Suprapubic skin (tissue), 4 donors: Measurements from ENCODE around the gene CPT1B. TPM values are rescaled to one million over a fixed set of nuclear protein-coding genes. Genes with fewer than 3 reads are reported as not detected.

Source experiments
- DNase-seq, 2 donors: peaks; one replicate each; pipeline ENCODE4 v3.0.0-alpha.2; 2019; ENCODE audit warnings: low spot score in 2 of 2
- H3K27ac ChIP-seq: fragments of 200-600 bp; sonication (generic); one replicate; pipeline ENCODE4 v1.5.1; 2019
- H3K27me3 ChIP-seq: fragments of 200-600 bp; sonication (generic); one replicate; pipeline ENCODE4 v1.5.1; 2019
- H3K36me3 ChIP-seq: fragments of 200-600 bp; sonication (generic); one replicate; pipeline ENCODE4 v1.5.1; 2019
- H3K4me1 ChIP-seq: fragments of 200-600 bp; sonication (generic); one replicate; pipeline ENCODE4 v1.5.1; 2019
- H3K4me3 ChIP-seq: fragments of 200-600 bp; sonication (generic); one replicate; pipeline ENCODE4 v1.5.1; 2019; ENCODE audit warnings: mild to moderate bottlenecking
- H3K9me3 ChIP-seq: fragments of 200-600 bp; sonication (generic); one replicate; pipeline ENCODE4 v1.5.1; 2019
- EP300 ChIP-seq: sonication (generic); formaldehyde crosslinking; IDR thresholded peaks from one replicate; pipeline ENCODE4 v1.6.1; 2017; ENCODE audit warnings: antibody characterized with exemption
- POLR2A ChIP-seq, 2 donors: fragments of 450-650 bp; IDR thresholded peaks; one replicate each; pipeline ENCODE4 v1.6.1; 2017; ENCODE audit warnings: antibody characterized with exemption in 2 of 2, mild to moderate bottlenecking in 2 of 2, moderate library complexity in 2 of 2
- POLR2AphosphoS5 ChIP-seq, 3 donors: sonication (generic); formaldehyde crosslinking; IDR thresholded peaks; one replicate each; pipeline ENCODE4 v1.6.1; 2017; ENCODE audit warnings: antibody characterized with exemption in 3 of 3
- WGBS: methylation state at CpG from one replicate; pipeline ENCODE4 v1.1.5; 2018; 5-methylcytosine and 5-hydroxymethylcytosine counted together
- total RNA-seq, 4 donors: library from RNA; depleted of rRNA; stranded (reverse); fragments of >200 nt; gene quantifications; one replicate each; pipeline ENCODE4 v1.1.0, GENCODE V29; 2016
- TF ChIP-seq, protein P1 (sequence below), 2 donors: fragments of 200-600 bp in 1 of 2; fragments of 450-650 bp in 1 of 2; sonication (generic) in 1 of 2; IDR thresholded peaks; one replicate each; pipeline ENCODE4 v1.5.1; 2016 to 2019; ENCODE audit warnings: antibody characterized with exemption in 2 of 2, mild to moderate bottlenecking in 1 of 2, moderate library complexity in 1 of 2

CPT1B gene
- 10 to 100 TPM; 12.7 to 46.6 (median 19.2) TPM for total RNA-seq

DNA sequence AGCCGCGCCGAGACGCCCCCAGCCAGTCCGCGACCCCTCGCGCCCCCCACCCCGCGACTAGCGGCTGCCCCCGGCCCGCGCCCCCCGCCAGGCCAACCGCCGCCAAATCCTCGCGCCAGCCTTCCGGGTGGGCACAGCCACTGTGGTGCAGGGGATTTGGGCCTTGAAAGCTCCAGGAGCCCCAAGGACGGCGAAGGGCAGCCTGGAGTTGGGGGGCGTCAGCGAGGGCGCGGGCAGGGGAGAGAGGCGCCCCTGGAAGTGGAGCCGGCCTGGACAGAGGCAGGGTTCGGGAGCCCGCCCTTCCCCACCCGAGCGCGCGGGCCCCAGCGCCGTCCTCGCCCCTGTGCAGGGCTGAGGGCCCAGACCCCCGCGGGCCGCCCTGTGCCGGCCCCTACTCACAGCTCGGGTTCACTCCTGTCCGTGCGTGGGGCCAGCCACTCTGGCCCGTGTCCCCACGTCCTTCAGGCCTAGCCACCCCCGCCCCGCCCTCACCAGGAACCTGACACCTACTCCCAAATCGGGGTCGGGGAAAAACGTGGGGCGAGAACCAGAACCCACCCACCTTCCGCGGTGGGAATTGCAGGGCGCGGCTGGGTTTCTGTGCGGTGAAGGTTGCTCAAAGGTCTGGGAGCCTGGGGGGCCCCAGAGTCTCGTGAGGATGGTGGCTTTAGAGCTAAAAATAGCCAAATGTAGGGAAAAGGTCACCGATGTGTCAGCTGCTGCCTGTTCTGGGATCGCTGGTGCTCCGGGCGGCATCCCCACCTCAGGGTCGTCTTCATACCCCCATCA is at the start of gene CPT1B:
TSS of gene CPT1B (minus strand) at position 441 of the 789 bp plus-strand sequence. CDS start 512 bp downstream, outside the sequence.
- DNase-seq = peak in 1 of 2 donors; percentile 60
- no peak within 1 kb of the TSS for H3K27ac ChIP-seq
- TF ChIP-seq EP300 (no peak), POLR2AphosphoS5 (IDR thresholded peaks at IDR 0.05) (no peak), POLR2A (IDR thresholded peaks at IDR 0.05) (no peak)
- TF ChIP-seq, protein P1, sequence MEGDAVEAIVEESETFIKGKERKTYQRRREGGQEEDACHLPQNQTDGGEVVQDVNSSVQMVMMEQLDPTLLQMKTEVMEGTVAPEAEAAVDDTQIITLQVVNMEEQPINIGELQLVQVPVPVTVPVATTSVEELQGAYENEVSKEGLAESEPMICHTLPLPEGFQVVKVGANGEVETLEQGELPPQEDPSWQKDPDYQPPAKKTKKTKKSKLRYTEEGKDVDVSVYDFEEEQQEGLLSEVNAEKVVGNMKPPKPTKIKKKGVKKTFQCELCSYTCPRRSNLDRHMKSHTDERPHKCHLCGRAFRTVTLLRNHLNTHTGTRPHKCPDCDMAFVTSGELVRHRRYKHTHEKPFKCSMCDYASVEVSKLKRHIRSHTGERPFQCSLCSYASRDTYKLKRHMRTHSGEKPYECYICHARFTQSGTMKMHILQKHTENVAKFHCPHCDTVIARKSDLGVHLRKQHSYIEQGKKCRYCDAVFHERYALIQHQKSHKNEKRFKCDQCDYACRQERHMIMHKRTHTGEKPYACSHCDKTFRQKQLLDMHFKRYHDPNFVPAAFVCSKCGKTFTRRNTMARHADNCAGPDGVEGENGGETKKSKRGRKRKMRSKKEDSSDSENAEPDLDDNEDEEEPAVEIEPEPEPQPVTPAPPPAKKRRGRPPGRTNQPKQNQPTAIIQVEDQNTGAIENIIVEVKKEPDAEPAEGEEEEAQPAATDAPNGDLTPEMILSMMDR (IDR thresholded peaks at IDR 0.05) = no peak
- H3K27me3 ChIP-seq = no peaks in the 10 kb centered on the region
- no peak within 1 kb of the TSS for H3K4me3 ChIP-seq
- H3K4me1 ChIP-seq = peaks cover 27% of the 10 kb centered on the region
- 34% methylated on average over 10 of the region's 63 CpGs for WGBS
- no peaks in the 10 kb centered on the region for H3K9me3 ChIP-seq
- peaks cover 14% of the 10 kb centered on the region for H3K36me3 ChIP-seq

DNA sequence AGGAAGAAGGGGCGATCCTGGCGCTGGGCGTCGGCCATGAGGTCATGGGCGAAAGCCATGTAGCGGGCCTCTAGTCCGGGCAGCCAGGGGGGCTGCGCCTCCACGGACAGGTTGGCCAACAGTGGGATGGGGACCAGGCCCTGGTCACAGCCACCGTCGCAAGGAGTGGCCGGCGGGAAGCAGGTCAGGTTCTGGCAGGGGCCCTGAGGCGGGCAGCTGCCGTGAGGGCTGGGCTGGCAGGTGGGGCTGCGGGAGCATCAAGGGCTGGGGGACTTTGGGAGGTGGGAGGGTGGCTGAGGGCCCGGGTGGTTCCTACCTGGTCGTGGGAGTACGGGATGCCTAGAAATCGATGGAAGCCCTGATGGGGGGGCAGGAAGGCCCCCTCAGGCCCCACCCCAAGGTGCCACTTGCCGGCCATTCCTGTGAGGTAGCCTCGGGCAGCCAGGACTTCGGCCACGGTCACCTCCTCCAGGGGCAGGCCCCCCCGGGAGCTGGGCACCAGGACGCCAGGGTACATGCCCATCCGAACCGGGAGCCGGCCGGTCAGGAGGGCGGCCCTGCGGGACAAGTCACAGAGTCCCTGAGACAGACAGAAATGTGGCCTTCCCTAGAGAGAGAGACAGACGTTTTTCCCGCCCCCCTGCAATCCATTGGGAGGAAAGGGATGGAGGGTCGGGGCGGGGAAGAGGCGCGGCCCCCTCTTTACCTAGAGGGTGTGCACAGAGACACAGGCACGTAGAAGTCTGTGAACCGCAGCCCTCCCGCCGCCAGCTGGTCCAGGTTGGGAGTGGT is 48.8 kb upstream of the CPT1B start:
- no peaks in the 10 kb centered on the region for H3K27me3 ChIP-seq
- peak overlapping the region; percentile 68 for H3K27ac ChIP-seq
- peak; percentile 71 to 79 for DNase-seq
- H3K4me1 ChIP-seq = peaks cover 45% of the 10 kb centered on the region
- peak overlapping the region; percentile 87 for H3K4me3 ChIP-seq
- no peaks in the 10 kb centered on the region for H3K9me3 ChIP-seq
- H3K36me3 ChIP-seq = peaks cover 12% of the 10 kb centered on the region
- TF ChIP-seq POLR2AphosphoS5 (IDR thresholded peaks at IDR 0.05) (no peak), EP300 (no peak)
- WGBS = 59% methylated on average over 22 of the region's 42 CpGs

DNA sequence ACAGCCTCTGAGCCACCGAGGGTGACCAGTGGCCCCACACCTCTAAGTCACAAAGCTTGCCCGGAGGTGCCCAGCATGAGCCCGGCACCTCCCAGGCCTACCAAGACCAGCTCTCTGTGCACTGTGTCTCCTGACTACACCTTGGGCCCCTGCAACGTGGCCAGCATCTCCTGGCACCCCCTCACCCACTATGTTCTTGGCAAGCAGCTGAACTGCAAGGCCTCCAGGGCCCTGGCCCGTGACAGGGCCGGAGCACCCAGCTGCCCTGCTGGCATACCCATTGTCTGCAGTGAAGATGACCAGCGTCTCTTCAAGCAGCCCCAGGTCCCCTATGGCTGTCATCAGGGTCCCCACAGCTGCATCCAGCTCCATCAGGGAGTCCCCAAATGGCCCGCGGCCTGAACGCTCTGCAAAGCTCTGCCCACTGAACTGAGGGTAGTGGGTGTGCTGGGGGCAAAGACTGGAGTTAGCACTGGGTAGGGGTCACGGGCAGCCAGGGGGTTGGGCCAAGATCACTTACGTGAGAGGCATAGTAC is 48.2 kb upstream of the CPT1B start:
- no peak overlapping the region for H3K4me3 ChIP-seq
- no peaks in the 10 kb centered on the region for H3K9me3 ChIP-seq
- TF ChIP-seq, protein P1 (IDR thresholded peaks at IDR 0.05) = no peak
- TF ChIP-seq POLR2AphosphoS5 (IDR thresholded peaks at IDR 0.05) = no peak
- TF ChIP-seq POLR2A (IDR thresholded peaks at IDR 0.05) = no peak
- no peak for TF ChIP-seq EP300
- H3K4me1 ChIP-seq = peaks cover 52% of the 10 kb centered on the region
- H3K27ac ChIP-seq = no peak overlapping the region
- WGBS = 91% methylated on average over 6 of the region's 12 CpGs
- peaks cover 12% of the 10 kb centered on the region for H3K36me3 ChIP-seq
- DNase-seq = no peak
- H3K27me3 ChIP-seq = no peaks in the 10 kb centered on the region

DNA sequence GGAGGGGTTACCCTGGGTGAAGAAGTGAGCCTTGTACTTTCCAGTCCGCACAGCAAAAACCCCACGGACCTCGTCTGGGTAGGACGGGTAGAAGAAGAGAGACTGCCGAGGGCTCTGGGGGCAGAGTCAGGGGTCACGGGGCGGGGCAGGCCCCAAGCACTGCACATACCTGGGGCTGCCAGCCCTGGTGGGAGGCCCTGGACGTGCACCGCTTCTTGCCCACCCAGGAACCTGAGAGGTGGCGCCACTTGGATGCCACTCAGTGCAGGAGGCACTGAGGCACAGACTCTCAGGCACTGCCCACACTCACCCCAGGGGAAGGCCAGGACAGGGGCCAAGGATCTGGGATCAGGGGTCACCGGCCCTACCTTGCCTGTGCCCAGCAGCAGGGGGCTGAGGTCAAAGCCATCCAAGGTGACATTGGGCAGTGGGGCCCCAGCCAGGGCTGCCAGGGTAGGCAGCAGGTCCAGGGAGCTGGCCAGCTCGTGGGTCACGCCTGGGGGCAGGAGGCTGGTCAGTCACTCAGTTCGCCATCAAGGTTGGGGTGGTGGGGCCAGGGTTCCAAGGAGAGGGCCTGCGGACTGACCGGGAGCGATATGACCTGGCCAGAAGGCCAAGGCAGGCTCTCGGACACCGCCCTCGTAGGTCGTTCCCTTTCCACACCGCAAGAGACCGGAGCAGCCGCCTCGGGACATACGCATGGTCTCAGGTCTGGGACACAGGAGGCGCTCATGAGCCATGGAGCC is 47.5 kb upstream of the CPT1B start:
- 91% methylated on average over 13 of the region's 27 CpGs for WGBS
- peaks cover 58% of the 10 kb centered on the region for H3K4me1 ChIP-seq
- H3K4me3 ChIP-seq = no peak overlapping the region
- H3K27me3 ChIP-seq = no peaks in the 10 kb centered on the region
- no peaks in the 10 kb centered on the region for H3K9me3 ChIP-seq
- H3K36me3 ChIP-seq = peaks cover 12% of the 10 kb centered on the region
- TF ChIP-seq EP300 (no peak), POLR2A (IDR thresholded peaks at IDR 0.05) (no peak), POLR2AphosphoS5 (IDR thresholded peaks at IDR 0.05) (no peak)
- TF ChIP-seq, protein P1 (IDR thresholded peaks at IDR 0.05) = no peak
- no peak overlapping the region for H3K27ac ChIP-seq
- peak; percentile 64 to 79 for DNase-seq

DNA sequence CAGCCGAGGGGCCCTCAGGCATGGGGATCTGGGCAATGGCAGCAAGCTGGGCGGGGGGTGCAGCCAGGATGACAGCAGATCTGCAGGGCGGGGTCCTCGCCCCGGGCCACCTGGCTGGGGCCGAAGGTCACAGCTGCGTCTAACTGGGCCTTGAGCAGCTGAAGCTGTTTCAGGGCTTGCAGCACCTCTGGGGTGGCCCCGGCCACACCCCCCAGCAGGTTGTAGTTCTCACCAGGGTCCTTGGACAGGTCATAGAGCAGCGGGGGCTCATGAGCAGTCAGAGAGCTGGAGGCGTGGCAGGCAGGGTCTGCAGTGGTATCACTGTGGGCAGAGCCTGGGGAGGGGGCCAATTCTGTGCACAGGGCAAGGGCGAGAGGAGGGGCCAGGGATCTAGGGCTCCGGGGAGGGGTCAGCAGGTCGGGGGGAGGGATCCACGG is 46.9 kb upstream of the CPT1B start:
- TF ChIP-seq, protein P1 (IDR thresholded peaks at IDR 0.05) = no peak
- TF ChIP-seq POLR2A (IDR thresholded peaks at IDR 0.05) = no peak
- TF ChIP-seq EP300 = no peak
- TF ChIP-seq POLR2AphosphoS5 (IDR thresholded peaks at IDR 0.05) = no peak
- WGBS = 59% methylated on average over 10 of the region's 14 CpGs
- Histone ChIP-seq H3K4me3 (no peak overlapping the region), H3K27me3 (no peaks in the 10 kb centered on the region), H3K36me3 (peaks cover 12% of the 10 kb centered on the region), H3K4me1 (peaks cover 63% of the 10 kb centered on the region), H3K9me3 (no peaks in the 10 kb centered on the region), H3K27ac (no peak overlapping the region)
- peak; percentile 66 to 79 for DNase-seq
